ENCODE results near the gene TRIP4. TPM values are rescaled to one million over a fixed set of nuclear protein-coding genes. Genes with fewer than 3 reads are reported as not detected.

The TRIP4 gene
- total and polyA plus RNA-seq, 2 donors (not counting 3 experiments of a cell fraction or from before 2014, with no cell fraction given) = 10.9 to 31.1 TPM

- CTCF ChIA-PET = interaction anchor here (0.7 to 3.3 kb wide), 10 partner anchors 12 to 268 kb away, joined by 3 to 16 read pairs (median 5); no protein-coding TSS in a partner anchor
- no peaks in the 10 kb centered on the region for H3K27me3 ChIP-seq (ENCODE audit: control insufficient read depth in 2 of 2, insufficient read depth in 2 of 2, low read length in 2 of 2)
- DNase-seq (ENCODE audit: low read depth, low spot score) (peak; percentile 90), FAIRE-seq (peak; percentile 85)
- peak within 1 kb of the TSS; percentile 91 for H3K4me2 ChIP-seq (ENCODE audit: insufficient read depth, low read length)
- peaks cover 2% of the 10 kb centered on the region for H4K20me1 ChIP-seq (replicated peaks; ENCODE audit: control insufficient read depth, extremely low read depth, insufficient read depth, low read length)
- no peaks in the 10 kb centered on the region for H3K9me1 ChIP-seq (replicated peaks; ENCODE audit: control insufficient read depth, extremely low read depth, insufficient read depth, low read length)
- dilution Hi-C loops (cut with MboI; ENCODE audit: extremely low pct_ligation_motif_present, low sequenced_read_pairs) = no loop called here
- TF ChIP-seq POLR2AphosphoS5 (IDR thresholded peaks at IDR 0.05; ENCODE audit: insufficient read depth, low read depth, low read length) = peak; percentile 85
- no peak for TF ChIP-seq MAX (IDR thresholded peaks at IDR 0.05; ENCODE audit: insufficient read depth, insufficient read length)
- peaks cover 44% of the 10 kb centered on the region for H3K79me2 ChIP-seq (ENCODE audit: control insufficient read depth, insufficient read depth, low read length)
- H3K36me3 ChIP-seq (ENCODE audit: control insufficient read depth in 2 of 2, extremely low read depth in 1 of 2, insufficient read depth in 2 of 2, low read length in 2 of 2) = no peaks in the 10 kb centered on the region
- BruUV-seq (replicated peaks) = TSS peak; percentile 66
- peak within 1 kb of the TSS; percentile 61 to 93 (median 80) for H3K4me3 ChIP-seq (replicated peaks in 1 of 3; ENCODE audit: insufficient read depth in 1 of 3, low read depth in 1 of 3, low read length in 3 of 3)
- intact Hi-C loops (cut with micrococcal nuclease) = loop anchor here (1.0 to 5.0 kb wide), 3 partner anchors 16 to 77 kb away; no protein-coding TSS in a partner anchor
- peak within 1 kb of the TSS; percentile 59 for H3K27ac ChIP-seq (ENCODE audit: insufficient read depth, low read depth, low read length)
- H3K9ac ChIP-seq (replicated peaks; ENCODE audit: extremely low read depth, insufficient read depth, low read length) = peak within 1 kb of the TSS; percentile 64
- H2AFZ ChIP-seq (ENCODE audit: low read depth, low read length) = peak within 1 kb of the TSS; percentile 89
- POLR2A ChIA-PET = interaction anchor here (1.0 kb wide), 1 partner anchor 30 kb away, joined by 3 read pairs; no protein-coding TSS in a partner anchor
- H3K9me3 ChIP-seq (replicated peaks; ENCODE audit: control insufficient read depth, insufficient read depth, low read length) = no peaks in the 10 kb centered on the region
- peaks cover 21% of the 10 kb centered on the region for H3K4me1 ChIP-seq (ENCODE audit: control insufficient read depth, extremely low read depth, insufficient read depth, low read length)
Measured at GRCh38 chr15:64460206-64460723, 72.6 kb downstream of the TRIP4 start, which contains the start of gene ZNF609. ZNF609 (plus strand) TSS chr15:64460578; CDS start chr15:64499420, 38,842 bp downstream.

GRCh38 chr15:64460724-64461720 is 73.4 kb downstream of the TRIP4 start:
- intact Hi-C loops (cut with micrococcal nuclease) = loop anchor here (1.0 to 5.0 kb wide), 3 partner anchors 17 to 76 kb away; no protein-coding TSS in a partner anchor
- peak; percentile 87 for FAIRE-seq

More at GRCh38 chr15:64460724-64461720, 73.4 kb downstream of the TRIP4 start:
- H3K4me3 ChIP-seq (replicated peaks in 1 of 3; ENCODE audit: insufficient read depth in 1 of 3, low read depth in 1 of 3, low read length in 3 of 3) = peak overlapping the region; percentile 61 to 93 (median 80)
- H3K79me2 ChIP-seq (ENCODE audit: control insufficient read depth, insufficient read depth, low read length) = peaks cover 51% of the 10 kb centered on the region
- no TSS peak for BruUV-seq (replicated peaks)
- H3K9me1 ChIP-seq (replicated peaks; ENCODE audit: control insufficient read depth, extremely low read depth, insufficient read depth, low read length) = no peaks in the 10 kb centered on the region
- POLR2A ChIA-PET = interaction anchor here (1.0 kb wide), 1 partner anchor 31 kb away, joined by 3 read pairs; no protein-coding TSS in a partner anchor
- peaks cover 21% of the 10 kb centered on the region for H3K4me1 ChIP-seq (ENCODE audit: control insufficient read depth, extremely low read depth, insufficient read depth, low read length)
- H3K9me3 ChIP-seq (replicated peaks; ENCODE audit: control insufficient read depth, insufficient read depth, low read length) = no peaks in the 10 kb centered on the region
- peaks cover 0 to 3% of the 10 kb centered on the region in 2 experiments for H3K36me3 ChIP-seq (ENCODE audit: control insufficient read depth in 2 of 2, extremely low read depth in 1 of 2, insufficient read depth in 2 of 2, low read length in 2 of 2)
- peaks cover 2% of the 10 kb centered on the region for H4K20me1 ChIP-seq (replicated peaks; ENCODE audit: control insufficient read depth, extremely low read depth, insufficient read depth, low read length)
- H3K27ac ChIP-seq (ENCODE audit: insufficient read depth, low read depth, low read length) = peak overlapping the region; percentile 59
- peak overlapping the region; percentile 91 for H3K4me2 ChIP-seq (ENCODE audit: insufficient read depth, low read length)
- peak; percentile 75 for DNase-seq (ENCODE audit: low read depth, low spot score)
- H3K9ac ChIP-seq (replicated peaks; ENCODE audit: extremely low read depth, insufficient read depth, low read length) = peak overlapping the region; percentile 64
- H3K27me3 ChIP-seq (ENCODE audit: control insufficient read depth in 2 of 2, insufficient read depth in 2 of 2, low read length in 2 of 2) = no peaks in the 10 kb centered on the region
- peak overlapping the region; percentile 36 for H2AFZ ChIP-seq (ENCODE audit: low read depth, low read length)
- dilution Hi-C loops (cut with MboI; ENCODE audit: extremely low pct_ligation_motif_present, low sequenced_read_pairs) = no loop called here
- TF ChIP-seq JUN (IDR thresholded peaks at IDR 0.05; ENCODE audit: borderline replicate concordance, insufficient read depth, insufficient read length, low read depth) (no peak), MAX (IDR thresholded peaks at IDR 0.05; ENCODE audit: insufficient read depth, insufficient read length) (no peak), GATA2 (IDR thresholded peaks at IDR 0.05; ENCODE audit: insufficient read depth, insufficient read length, low read depth, low read length) (no peak), POLR2A (IDR thresholded peaks at IDR 0.05; ENCODE audit: low read depth, low read length) (no peak), POLR2AphosphoS5 (IDR thresholded peaks at IDR 0.05; ENCODE audit: insufficient read depth, low read depth, low read length) (no peak), CTCF (IDR thresholded peaks at IDR 0.05; ENCODE audit: extremely low read depth in 1 of 2, insufficient read depth in 1 of 2, low read depth in 1 of 2, low read length in 2 of 2) (no peak), FOS (IDR thresholded peaks at IDR 0.05; ENCODE audit: borderline replicate concordance, insufficient read depth, low read length) (no peak), EZH2 (IDR thresholded peaks at IDR 0.05; ENCODE audit: borderline replicate concordance, low read depth, low read length, severe bottlenecking) (no peak), MYC (IDR thresholded peaks at IDR 0.05; ENCODE audit: low read depth, low read length) (no peak)
- CTCF ChIA-PET = interaction anchor here (0.7 to 3.3 kb wide), 10 partner anchors 9 to 267 kb away, joined by 3 to 16 read pairs (median 5); no protein-coding TSS in a partner anchor

Data from endothelial cell of umbilical vein (primary cell).